SK-N-SH (cell line): ENCODE measurements around the gene PTPRG.

Experiments
- CTCF ChIP-seq: fragments of 200-600 bp; sonication (generic); IDR thresholded peaks from 2 replicates; pipeline ENCODE4 v1.6.1; 2017; ENCODE audit warnings: antibody characterized with exemption, mild to moderate bottlenecking, moderate library complexity
- EZH2phosphoT487 ChIP-seq: fragments of 200-600 bp; sonication (generic); IDR thresholded peaks from 2 replicates; pipeline ENCODE4 v1.6.1; 2017; ENCODE audit warnings: low read depth, mixed run types, mild to moderate bottlenecking, antibody characterized with exemption, moderate library complexity, borderline replicate concordance
- FOSL2 ChIP-seq: IDR thresholded peaks from 2 replicates; pipeline ENCODE4 v1.4.0; 2012; ENCODE audit warnings: low read depth, mild to moderate bottlenecking, moderate library complexity, borderline replicate concordance
- IRF3 ChIP-seq: fragments of 150-350 bp; IDR thresholded peaks from 2 replicates; pipeline ENCODE4 v1.6.1; 2016; ENCODE audit warnings: mild to moderate bottlenecking, low read depth, low read length
- POLR2AphosphoS5 ChIP-seq: IDR thresholded peaks from 2 replicates; pipeline ENCODE4 v1.6.1; 2012; ENCODE audit warnings: low read depth, low read length
- RAD21 ChIP-seq: IDR thresholded peaks from 2 replicates; pipeline ENCODE4 v1.6.1; 2012; ENCODE audit warnings: mild to moderate bottlenecking, low read length
- SMC3 ChIP-seq: IDR thresholded peaks from 2 replicates; pipeline ENCODE4 v1.6.1; 2012; ENCODE audit warnings: low read depth, low read length, improper control_type of control experiment
- TAF1 ChIP-seq: IDR thresholded peaks from 2 replicates; pipeline ENCODE4 v1.6.1; 2012; ENCODE audit warnings: low read depth, mild to moderate bottlenecking, low read length, moderate library complexity, borderline replicate concordance
- ZBTB33 ChIP-seq: IDR thresholded peaks from 2 replicates; pipeline ENCODE4 v1.4.0; 2012; ENCODE audit warnings: low read depth, borderline replicate concordance

GRCh38 chr3:61885414-61885813 lies 324.0 kb downstream of the PTPRG start:
- TF ChIP-seq RAD21 (no peak), IRF3 (no peak), CTCF (no peak), POLR2AphosphoS5 (no peak), EZH2phosphoT487 (no peak), SMC3 (no peak), ZBTB33 (no peak), FOSL2 (no peak), TAF1 (no peak)
